ENCODE measurements around the gene NDRG3.
"Not testable (repeated sequence)": the region's sequence is repeated elsewhere in the genome, so short reads cannot be mapped to it uniquely, and the experiment has no call there.

The NDRG3 gene

GRCh38 chr20:36623444-36623843, 122.4 kb downstream of the NDRG3 start:
- no peak overlapping the region for H3K27ac ChIP-seq
- DNase-seq (ENCODE audit: low read depth, low spot score) = no peak

- DNase-seq (ENCODE audit: low read depth, low spot score) = no peak
- H3K27ac ChIP-seq = no peak overlapping the region
These were observed 125.0 kb downstream of the NDRG3 start for GRCh38 chr20:36620917-36621316.

- H3K27ac ChIP-seq = no peak overlapping the region
These were observed 130.9 kb downstream of the NDRG3 start for GRCh38 chr20:36614781-36615557.

DNA sequence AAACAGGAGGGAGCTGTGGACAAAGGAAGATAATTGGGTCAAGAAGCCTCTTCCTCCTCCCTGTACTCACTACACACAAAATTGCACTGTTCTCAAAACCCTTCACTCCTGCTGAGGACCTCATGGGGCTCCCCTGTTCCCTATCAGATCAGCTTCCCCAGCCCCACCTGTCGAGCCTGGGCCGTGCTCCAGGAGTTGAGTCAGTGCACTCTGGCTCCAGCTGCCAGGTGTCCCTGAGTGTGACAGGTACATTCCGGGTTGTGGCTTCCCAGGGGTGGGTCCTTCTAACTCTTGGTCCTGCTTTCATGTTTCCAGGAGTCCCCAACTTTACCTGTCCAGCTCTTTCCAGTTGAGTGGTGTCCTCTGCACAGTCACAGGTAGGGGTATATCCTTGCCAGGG, 131.9 kb downstream of the NDRG3 start:
- DNase-seq (ENCODE audit: low read depth, low spot score) = no peak
- H3K27ac ChIP-seq = no peak overlapping the region

More at GRCh38 chr20:36614781-36615557, 130.9 kb downstream of the NDRG3 start:
- no peak for DNase-seq (ENCODE audit: low read depth, low spot score)

DNA sequence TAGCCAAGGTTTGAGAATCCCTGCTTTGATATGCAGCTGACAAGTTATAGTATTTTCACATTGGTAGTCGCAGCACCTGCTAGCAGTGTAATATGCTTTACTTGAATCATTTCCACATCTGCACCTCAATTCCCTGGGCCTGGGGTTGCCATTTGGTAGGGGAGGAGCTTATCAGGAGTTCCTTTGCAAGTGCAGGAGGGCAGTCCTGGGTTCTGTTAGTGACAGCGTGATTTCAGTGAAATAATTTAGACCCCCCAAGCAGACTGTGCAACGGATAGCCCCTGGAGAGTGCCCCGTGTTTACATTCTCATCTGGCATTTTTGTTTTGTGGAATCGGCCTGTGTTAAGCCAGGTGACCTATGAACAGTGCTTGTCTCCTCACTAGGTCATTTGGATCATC, 134.3 kb downstream of the NDRG3 start:
- no peak for DNase-seq (ENCODE audit: low read depth, low spot score)
- no peak overlapping the region for H3K27ac ChIP-seq

DNA sequence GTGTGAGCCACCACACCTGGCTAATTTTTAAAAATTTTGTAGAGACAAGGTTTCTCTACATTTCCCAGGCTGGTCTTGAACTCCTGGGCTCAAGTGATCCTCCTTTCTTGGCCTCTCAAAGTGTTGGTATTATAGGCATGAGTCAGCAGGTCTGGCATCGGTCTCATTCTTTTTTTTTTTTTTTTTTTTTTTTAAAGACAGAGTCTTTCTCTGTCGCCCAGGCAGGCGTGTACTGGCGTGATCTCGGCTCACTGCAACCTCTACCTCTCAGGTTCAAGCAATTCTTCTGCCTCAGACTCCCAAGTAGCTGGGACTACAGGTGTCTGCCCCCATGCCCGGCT, 137.5 kb downstream of the NDRG3 start:
- H3K27ac ChIP-seq = peak overlapping the region; percentile 88
- not testable (repeated sequence) for DNase-seq (ENCODE audit: low read depth, low spot score)

DNA sequence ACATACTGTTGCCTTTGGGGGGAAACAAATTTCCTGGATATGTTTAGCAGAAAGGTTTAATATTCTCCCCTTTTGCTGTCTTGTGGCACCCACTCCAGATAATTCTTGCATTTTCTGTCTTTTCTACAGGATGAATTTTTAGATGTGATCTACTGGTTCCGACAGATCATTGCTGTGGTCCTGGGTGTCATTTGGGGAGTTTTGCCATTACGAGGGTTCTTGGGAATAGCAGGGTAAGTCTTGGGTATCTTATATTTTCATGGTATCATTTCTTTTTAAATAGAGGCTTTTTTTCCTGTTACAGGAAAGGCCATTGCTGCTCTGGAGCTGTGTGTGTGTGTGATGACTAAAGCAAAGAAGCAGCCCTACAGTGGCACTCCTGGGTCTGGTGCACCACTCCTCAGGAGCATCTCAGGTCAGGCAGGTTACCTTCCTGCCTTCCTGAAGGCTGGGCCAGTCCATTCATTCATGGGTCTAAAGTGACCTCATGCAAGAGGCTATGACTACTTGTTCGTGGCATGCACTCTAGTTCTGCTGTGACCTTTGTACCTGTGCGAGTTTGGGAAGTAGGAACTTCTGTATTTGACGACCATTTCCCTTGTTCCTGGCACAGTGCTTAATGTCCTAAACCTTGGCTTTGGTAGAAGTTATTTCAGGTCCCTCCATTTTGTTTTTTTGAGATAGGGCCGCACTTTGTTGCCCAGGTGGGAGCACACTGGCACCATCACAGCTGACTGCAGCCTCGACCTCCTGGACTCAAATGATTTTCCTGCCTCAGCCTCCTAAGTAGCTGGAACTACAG, 138.1 kb downstream of the NDRG3 start:
- DNase-seq (ENCODE audit: low read depth, low spot score) = peak; percentile 57
- H3K27ac ChIP-seq = peak overlapping the region; percentile 88

DNA sequence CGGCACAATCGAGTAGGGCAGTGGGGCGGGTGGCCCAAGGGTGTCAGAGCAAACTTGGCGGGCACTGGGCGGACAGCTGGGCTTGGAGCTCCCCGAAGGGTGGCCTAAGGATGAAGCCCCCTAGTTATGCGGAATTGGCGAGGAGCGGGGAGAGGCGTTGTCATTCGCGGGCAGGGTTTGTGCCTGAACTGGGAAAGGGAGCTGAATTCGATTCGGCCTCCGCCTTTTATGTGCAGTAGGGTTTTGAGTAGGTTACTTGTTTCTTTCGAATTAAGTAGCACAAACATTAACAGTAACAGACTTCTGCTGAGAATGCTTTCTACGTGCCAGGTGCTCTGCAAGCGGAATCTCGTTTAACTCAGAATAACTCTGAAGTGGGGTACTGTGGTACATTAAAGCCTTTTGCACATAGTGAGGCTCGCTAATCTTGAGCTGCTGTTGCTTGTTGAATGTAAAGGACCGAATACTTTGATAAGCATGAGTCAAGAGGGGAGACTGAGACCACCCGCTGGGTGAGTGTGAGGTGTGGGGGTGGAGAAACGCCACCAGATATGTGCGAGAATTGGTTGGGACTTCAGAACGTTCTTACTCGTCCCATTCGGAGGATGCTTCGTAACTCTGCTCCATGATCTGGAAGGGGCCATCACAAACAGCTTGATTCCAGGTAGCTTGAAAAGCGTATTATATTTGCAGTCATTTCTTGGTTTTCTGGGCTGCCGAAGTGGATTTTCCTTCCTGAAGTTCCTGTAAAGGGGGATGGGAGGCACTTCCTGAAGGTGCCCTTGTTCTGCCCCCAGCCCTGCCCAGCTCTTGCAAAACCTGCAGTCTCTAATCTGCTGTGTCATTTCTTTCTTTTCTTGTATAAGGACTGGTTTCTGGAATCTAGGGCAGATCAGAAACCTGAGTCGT, 139.5 kb downstream of the NDRG3 start:
- no peak for DNase-seq (ENCODE audit: low read depth, low spot score)
- peak overlapping the region; percentile 88 for H3K27ac ChIP-seq

DNA sequence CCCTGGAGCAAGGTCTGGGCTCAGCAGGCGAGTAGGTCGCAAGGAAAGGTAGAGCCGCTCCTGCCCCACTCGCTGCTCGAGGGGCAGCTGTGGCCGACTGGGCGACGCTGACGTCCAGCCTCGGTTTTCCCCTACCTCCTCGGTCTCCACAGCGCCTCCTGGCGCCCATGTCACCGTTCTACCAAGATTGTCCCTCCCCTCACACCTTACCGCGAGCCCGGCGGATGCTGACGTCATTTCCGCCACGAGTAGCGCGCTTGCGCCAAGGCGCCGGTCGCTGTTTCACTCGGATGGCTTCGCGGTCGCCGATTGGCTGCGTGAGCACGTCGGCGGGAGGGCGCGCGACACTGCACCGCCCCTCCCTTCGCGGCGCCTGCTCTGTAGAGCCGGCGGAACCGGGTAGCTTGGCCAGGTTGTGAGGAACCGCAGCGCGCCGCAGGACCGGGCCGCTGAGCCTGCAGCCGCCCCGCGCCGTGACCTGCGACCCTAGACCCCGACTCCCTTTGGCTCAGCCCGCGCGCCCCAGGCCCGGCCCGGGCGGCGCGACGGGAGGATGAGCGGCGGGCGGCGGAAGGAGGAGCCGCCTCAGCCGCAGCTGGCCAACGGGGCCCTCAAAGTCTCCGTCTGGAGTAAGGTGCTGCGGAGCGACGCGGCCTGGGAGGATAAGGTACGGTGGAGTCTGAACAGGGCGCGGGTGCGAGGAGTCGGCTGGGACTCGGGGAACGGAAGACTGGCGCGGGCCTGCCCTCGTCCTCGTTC, 140.3 kb downstream of the NDRG3 start, which contains the start of gene RAB5IF:
TSS of gene RAB5IF (plus strand) at position 381 of the 759 bp plus-strand sequence. CDS start at position 554, 173 bp downstream.
- DNase-seq (ENCODE audit: low read depth, low spot score) = peak; percentile 90
- H3K27ac ChIP-seq = peak within 1 kb of the TSS; percentile 88

GRCh38 chr20:36604952-36605398, 140.9 kb downstream of the NDRG3 start:
- DNase-seq (ENCODE audit: low read depth, low spot score) = no peak

More at GRCh38 chr20:36604952-36605398, 140.9 kb downstream of the NDRG3 start:
- H3K27ac ChIP-seq = peak overlapping the region; percentile 88
